Fibroblast of lung (primary cell): Measurements from ENCODE around the gene C1orf198. TPM values are rescaled to one million over a fixed set of nuclear protein-coding genes. Genes with fewer than 3 reads are reported as not detected.

Experiments used
- DNase-seq, 2 donors: peaks; one replicate each; pipeline versions ENCODE4 v3.0.0 to v3.0.0-alpha.2; 2010; ENCODE audit warnings: low read depth in 2 of 2
- H2AFZ ChIP-seq: 2 replicates; pipeline ENCODE4 v1.5.1; 2012; ENCODE audit warnings: low read length, control low read depth, inconsistent platforms
- H3K27ac ChIP-seq: 2 replicates; pipeline ENCODE4 v1.5.1; 2011; ENCODE audit warnings: low read length, control low read depth; ENCODE audit not compliant: insufficient read depth
- H3K27me3 ChIP-seq: 2 replicates; pipeline ENCODE4 v1.5.1; 2011; ENCODE audit warnings: mild to moderate bottlenecking, low read length; ENCODE audit not compliant: control insufficient read depth, insufficient read depth
- H3K36me3 ChIP-seq: 2 replicates; pipeline ENCODE4 v1.5.1; 2011; ENCODE audit warnings: low read length; ENCODE audit not compliant: control insufficient read depth, insufficient read depth
- H3K4me1 ChIP-seq: 2 replicates; pipeline ENCODE4 v1.5.1; 2011; ENCODE audit warnings: low read length; ENCODE audit not compliant: control insufficient read depth, insufficient read depth; ENCODE audit errors: extremely low read depth
- H3K4me2 ChIP-seq: 2 replicates; pipeline ENCODE4 v1.5.1; 2011; ENCODE audit warnings: low read length, control low read depth; ENCODE audit not compliant: insufficient read depth; ENCODE audit errors: extremely low read depth
- H3K4me3 ChIP-seq, 4 experiments: fragments of 200-600 bp in 1 of 4; sonication (generic) in 1 of 4; replicated peaks in 1 of 4; 2 replicates each; pipeline ENCODE4 v1.5.1; 2011 to 2016; ENCODE audit warnings: low read length in 4 of 4, low read depth in 3 of 4, mild to moderate bottlenecking in 3 of 4, control low read depth in 2 of 4, inconsistent platforms in 1 of 4, mixed read lengths in 1 of 4; ENCODE audit not compliant: insufficient read depth in 1 of 4; ENCODE audit errors: control extremely low read depth in 1 of 4
- H3K79me2 ChIP-seq: 2 replicates; pipeline ENCODE4 v1.5.1; 2012; ENCODE audit warnings: mild to moderate bottlenecking, low read length, inconsistent platforms; ENCODE audit not compliant: control insufficient read depth, insufficient read depth
- H3K9ac ChIP-seq: 2 replicates; pipeline ENCODE4 v1.5.1; 2011; ENCODE audit warnings: mild to moderate bottlenecking, low read length, control low read depth; ENCODE audit not compliant: insufficient read depth
- H3K9me3 ChIP-seq: 2 replicates; pipeline ENCODE4 v1.5.1; 2012; ENCODE audit warnings: low read depth, low read length; ENCODE audit not compliant: control insufficient read depth, insufficient read depth
- H4K20me1 ChIP-seq: 2 replicates; pipeline ENCODE4 v1.5.1; 2011; ENCODE audit warnings: low read length; ENCODE audit not compliant: control insufficient read depth, insufficient read depth; ENCODE audit errors: extremely low read depth
- CTCF ChIP-seq, 2 donors: IDR thresholded peaks in 1 of 2; conservative IDR thresholded peaks in 1 of 2; 1 replicate in 1 of 2; 2 replicates in 1 of 2; pipeline ENCODE4 v1.5.1; 2011 to 2012; ENCODE audit warnings: low read length in 2 of 2, control low read depth in 1 of 2, inconsistent platforms in 1 of 2, low read depth in 1 of 2, mild to moderate bottlenecking in 1 of 2
- EZH2 ChIP-seq: IDR thresholded peaks from 2 replicates; pipeline ENCODE4 v1.5.1; 2012; ENCODE audit warnings: low read length, control low read depth, mild to moderate bottlenecking; ENCODE audit errors: missing control alignments
- polyA plus RNA-seq, 2 donors: library from polyadenylated mRNA; depleted of rRNA in 1 of 2; stranded (reverse) in 1 of 2; unstranded in 1 of 2; fragments of >200 nt; gene quantifications; 2 replicates each; pipeline ENCODE4 v1.2.1, GENCODE V29; 2011 to 2012; ENCODE audit warnings: missing spikeins in 1 of 2
- total RNA-seq: library from RNA; depleted of rRNA; stranded (reverse); fragments of >200 nt; gene quantifications from 2 replicates; pipeline ENCODE4 v1.2.1, GENCODE V29; 2014

The C1orf198 gene
- total and polyA plus RNA-seq, 2 donors (not counting 1 experiment from before 2014, with no cell fraction given): 57.8 to 215 TPM

DNA sequence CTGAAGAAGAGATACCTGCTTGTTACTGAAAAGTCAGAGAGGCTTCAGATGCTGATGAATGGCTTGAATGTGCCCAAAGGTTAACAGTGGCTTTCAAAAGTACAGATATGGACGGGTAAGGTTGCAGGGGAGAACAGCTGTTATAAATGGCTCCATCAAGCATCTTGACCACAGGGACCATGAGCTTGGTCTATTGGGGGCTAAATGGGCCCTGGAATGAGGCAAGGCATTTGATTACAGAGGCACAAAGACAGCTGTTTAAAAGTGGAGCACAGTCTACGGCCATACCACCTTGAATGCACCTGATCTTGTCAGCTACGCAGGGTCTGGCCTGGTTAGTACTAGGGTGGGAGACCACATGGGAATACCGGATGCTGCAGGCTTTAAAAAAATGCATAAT is 48.3 kb downstream of the C1orf198 start:
- Histone ChIP-seq H3K9me3 (no peaks in the 10 kb centered on the region), H3K27ac (no peak overlapping the region), H3K4me3 (no peak overlapping the region), H3K4me1 (peaks cover 9% of the 10 kb centered on the region), H3K79me2 (no peaks in the 10 kb centered on the region), H3K27me3 (no peaks in the 10 kb centered on the region), H4K20me1 (no peaks in the 10 kb centered on the region), H3K4me2 (no peak overlapping the region), H3K36me3 (no peaks in the 10 kb centered on the region), H2AFZ (no peak overlapping the region), H3K9ac (no peak overlapping the region)
- no peak for DNase-seq
- no peak for TF ChIP-seq CTCF (conservative IDR thresholded peaks at IDR 0.05 in 1 of 2, IDR thresholded peaks at IDR 0.05 in 1 of 2; ENCODE audit: low read depth in 1 of 2, low read length in 2 of 2)
- TF ChIP-seq EZH2: no peak

DNA sequence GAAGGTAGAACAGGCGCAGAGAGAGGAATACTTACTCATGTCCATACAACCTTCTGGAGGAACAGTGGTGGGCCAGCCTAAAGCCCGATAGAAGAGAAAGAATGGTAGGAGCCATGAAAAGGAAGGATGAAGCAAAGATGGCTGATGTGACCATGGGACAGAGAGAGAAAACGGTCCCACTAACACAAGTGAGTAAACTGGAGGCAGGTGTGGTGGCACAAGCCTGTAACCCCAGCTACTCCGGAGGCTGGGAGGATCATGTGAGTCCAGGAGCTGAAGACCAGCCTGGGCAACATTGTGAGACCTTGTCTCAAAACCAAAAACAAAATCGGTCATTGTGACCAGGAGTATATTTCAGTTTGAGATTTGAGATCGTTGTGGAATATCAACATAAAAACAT is 49.4 kb downstream of the C1orf198 start:
- Histone ChIP-seq H3K4me3 (no peak overlapping the region), H3K36me3 (no peaks in the 10 kb centered on the region), H3K4me2 (no peak overlapping the region), H2AFZ (no peak overlapping the region), H4K20me1 (no peaks in the 10 kb centered on the region), H3K27me3 (no peaks in the 10 kb centered on the region), H3K4me1 (peaks cover 2% of the 10 kb centered on the region), H3K79me2 (no peaks in the 10 kb centered on the region), H3K9ac (no peak overlapping the region), H3K9me3 (no peaks in the 10 kb centered on the region), H3K27ac (no peak overlapping the region)
- TF ChIP-seq CTCF (conservative IDR thresholded peaks at IDR 0.05 in 1 of 2, IDR thresholded peaks at IDR 0.05 in 1 of 2; ENCODE audit: low read depth in 1 of 2, low read length in 2 of 2): no peak
- no peak for TF ChIP-seq EZH2
- no peak for DNase-seq

DNA sequence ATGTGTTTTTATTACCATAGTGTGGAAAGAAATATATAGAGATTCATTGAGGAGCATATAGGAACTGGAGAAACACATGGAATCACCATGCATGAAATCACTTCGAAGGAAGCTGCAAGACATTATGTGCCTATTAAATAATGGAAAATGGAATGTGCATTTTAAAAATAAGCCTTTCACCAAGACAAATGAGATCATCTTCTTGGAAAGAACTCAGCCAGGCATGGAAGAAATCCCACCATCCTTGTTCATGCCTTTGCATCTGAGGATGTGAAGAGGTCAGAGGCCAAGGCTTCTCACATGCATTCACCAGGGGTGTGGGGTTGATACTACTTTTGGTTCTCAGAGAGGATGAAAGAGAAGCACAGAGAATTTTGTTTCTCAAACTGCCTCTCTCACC is 50.0 kb downstream of the C1orf198 start:
- Histone ChIP-seq H4K20me1 (no peaks in the 10 kb centered on the region), H3K27ac (no peak overlapping the region), H3K4me1 (peaks cover 2% of the 10 kb centered on the region), H3K4me3 (no peak overlapping the region), H3K4me2 (no peak overlapping the region), H2AFZ (no peak overlapping the region), H3K36me3 (no peaks in the 10 kb centered on the region), H3K79me2 (no peaks in the 10 kb centered on the region), H3K27me3 (no peaks in the 10 kb centered on the region), H3K9me3 (no peaks in the 10 kb centered on the region), H3K9ac (no peak overlapping the region)
- TF ChIP-seq EZH2 (no peak), CTCF (conservative IDR thresholded peaks at IDR 0.05 in 1 of 2, IDR thresholded peaks at IDR 0.05 in 1 of 2; ENCODE audit: low read depth in 1 of 2, low read length in 2 of 2) (no peak)
- no peak for DNase-seq
